Caco-2 (cell line): Measurements from ENCODE around the gene SEC16A. TPM values are rescaled to one million over a fixed set of nuclear protein-coding genes. Genes with fewer than 3 reads are reported as not detected.

ENCODE experiments used
- BruUV-seq: library from RNA; stranded (reverse); fragments of 400-500 nt; replicated peaks from 2 replicates; lab custom pipeline; 2021; lab: Mats Ljungman, UMichigan
- CTCF ChIA-PET: fragments of 300-600 bp; sonication (Branson Sonifier 250); formaldehyde crosslinking; loops from one replicate; lab custom pipeline; 2022; ENCODE audit warnings: antibody characterized with exemption; lab: Charles Lee
- POLR2A ChIA-PET: fragments of 300-600 bp; sonication (Branson Sonifier 250); formaldehyde crosslinking; loops from one replicate; lab custom pipeline; 2022; ENCODE audit warnings: antibody characterized with exemption; lab: Charles Lee
- DNase-seq, 2 experiments: peaks; one replicate each; pipeline versions ENCODE4 v3.0.0 to v3.0.0-alpha.2; 2020 to 2022
- H3K27me3 ChIP-seq: replicated peaks from 2 replicates; pipeline ENCODE4 v1.6.0; 2011; ENCODE audit warnings: low read length; ENCODE audit not compliant: control insufficient read depth, insufficient read depth
- H3K36me3 ChIP-seq: 2 replicates; pipeline ENCODE4 v1.5.1; 2011; ENCODE audit warnings: low read length; ENCODE audit not compliant: control insufficient read depth, insufficient read depth
- H3K4me1 ChIP-seq: fragments of 250-450 bp; sonication (Bioruptor Pico); 2 replicates; pipeline ENCODE4 v1.5.1; 2020; ENCODE audit warnings: mild to moderate bottlenecking
- H3K4me3 ChIP-seq: 2 replicates; pipeline ENCODE4 v1.5.1; 2011; ENCODE audit warnings: low read depth, mild to moderate bottlenecking, control low read depth, low read length
- H3K9me3 ChIP-seq: fragments of 250-450 bp; sonication (Bioruptor Pico); 2 replicates; pipeline ENCODE4 v1.5.1; 2020; ENCODE audit warnings: mild to moderate bottlenecking, moderate library complexity
- H3K27ac Mint-ChIP-seq: one replicate; pipeline ENCODE4 v1.8.0; 2022; ENCODE audit warnings: mixed read lengths; ENCODE audit not compliant: unreplicated experiment
- H3K27me3 Mint-ChIP-seq: one replicate; pipeline ENCODE4 v1.8.0; 2022; ENCODE audit warnings: mixed read lengths; ENCODE audit not compliant: insufficient read depth, unreplicated experiment
- H3K36me3 Mint-ChIP-seq: one replicate; pipeline ENCODE4 v1.8.0; 2022; ENCODE audit warnings: mild to moderate bottlenecking, mixed read lengths; ENCODE audit not compliant: insufficient read depth, unreplicated experiment
- H3K4me1 Mint-ChIP-seq: one replicate; pipeline ENCODE4 v1.8.0; 2022; ENCODE audit warnings: low read depth, mixed read lengths; ENCODE audit not compliant: unreplicated experiment
- H3K4me3 Mint-ChIP-seq: one replicate; pipeline ENCODE4 v1.8.0; 2022; ENCODE audit warnings: mild to moderate bottlenecking, moderate library complexity, mixed read lengths; ENCODE audit not compliant: unreplicated experiment
- H3K9me3 Mint-ChIP-seq: one replicate; pipeline ENCODE4 v1.8.0; 2022; ENCODE audit warnings: mixed read lengths; ENCODE audit not compliant: unreplicated experiment
- intact Hi-C: fragments of 100-400 bp; cut with micrococcal nuclease; formaldehyde crosslinking; loops from one replicate; pipeline ENCODE4 v1.10.0; 2022; ENCODE audit not compliant: unreplicated experiment
- microRNA-seq: library from miRNA; unstranded; fragments of <30 nt; microRNA quantifications from one replicate; pipeline ENCODE4 v1.2.0, GENCODE V29; 2022
- total RNA-seq: library from RNA; stranded (reverse); gene quantifications from 2 replicates; pipeline ENCODE4 v1.2.3, GENCODE V29; 2022
- TF ChIP-seq, protein P1 (sequence below), 2 experiments: fragments of 200-600 bp in 1 of 2; IDR thresholded peaks; 1 replicate in 1 of 2; 2 replicates in 1 of 2; pipeline versions ENCODE4 v1.5.1 to v1.8.0; 2011 to 2022; ENCODE audit warnings: antibody characterized with exemption in 1 of 2, control low read depth in 1 of 2, inconsistent platforms in 1 of 2, low read depth in 1 of 2, low read length in 1 of 2, mild to moderate bottlenecking in 1 of 2, moderate library complexity in 1 of 2; ENCODE audit not compliant: insufficient read depth in 1 of 2, severe bottlenecking in 1 of 2, unreplicated experiment in 1 of 2

Gene SEC16A
- total RNA-seq, 1 experiment from 2014 or later, result 76.4 TPM

DNA sequence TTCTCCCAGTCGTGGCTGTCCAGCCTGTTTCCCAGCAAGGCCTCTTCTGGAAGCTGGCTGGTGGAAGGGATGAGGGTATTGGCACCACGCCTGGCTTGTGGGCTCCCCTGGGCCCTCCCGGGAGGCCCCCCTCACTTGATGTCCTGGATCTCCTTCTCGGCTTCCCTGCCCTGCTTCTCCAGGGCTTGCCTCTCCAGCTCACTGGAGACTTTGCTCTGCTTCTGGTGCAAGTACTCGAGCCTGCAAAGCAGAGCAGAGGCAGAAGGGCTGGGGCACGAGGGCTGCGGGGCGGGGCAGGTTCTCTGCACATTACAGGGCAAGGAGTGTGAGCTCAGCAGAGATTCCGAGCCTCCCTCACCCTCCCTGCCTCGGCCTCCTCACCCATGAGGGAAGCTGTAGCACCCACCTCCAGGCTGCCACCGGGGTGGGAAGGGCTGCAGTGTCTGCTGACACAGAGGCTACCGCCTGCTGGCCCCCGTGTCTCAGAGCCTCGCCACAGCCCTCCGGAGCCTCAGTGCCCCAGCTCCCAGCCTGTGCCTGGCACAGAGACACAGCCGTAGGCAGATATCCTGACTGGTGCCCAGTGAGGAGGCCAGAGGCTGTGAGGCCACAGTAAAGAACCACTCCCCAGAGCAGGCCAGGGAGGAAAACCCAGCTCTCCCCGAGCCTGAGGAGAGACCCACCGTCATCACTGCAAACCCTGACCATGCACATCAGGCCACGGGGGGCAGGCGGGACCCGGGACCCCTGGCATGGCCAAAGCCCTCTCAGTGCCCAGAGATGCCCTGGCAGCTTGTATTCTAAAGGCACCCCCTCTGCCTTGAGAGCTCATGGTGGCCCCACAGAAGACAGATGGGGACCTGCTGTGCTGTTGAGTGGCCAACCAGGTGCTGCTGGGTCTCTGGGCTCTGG is 90.0 kb downstream of the SEC16A start:
- intact Hi-C loops, result no loop called here
- no TSS peak for BruUV-seq
- no peak overlapping the region for H3K27ac Mint-ChIP-seq
- H3K27me3 ChIP-seq, result no peaks in the 10 kb centered on the region
- no peaks in the 10 kb centered on the region for H3K9me3 Mint-ChIP-seq
- no peaks in the 10 kb centered on the region for H3K27me3 Mint-ChIP-seq
- no peaks in the 10 kb centered on the region for H3K4me1 Mint-ChIP-seq
- H3K36me3 Mint-ChIP-seq, result peaks cover 76% of the 10 kb centered on the region
- POLR2A ChIA-PET, result interaction anchor here (0.5 kb wide), 1 partner anchor 36 kb away, joined by 3 read pairs; no protein-coding TSS in a partner anchor
- TF ChIP-seq, protein P1, sequence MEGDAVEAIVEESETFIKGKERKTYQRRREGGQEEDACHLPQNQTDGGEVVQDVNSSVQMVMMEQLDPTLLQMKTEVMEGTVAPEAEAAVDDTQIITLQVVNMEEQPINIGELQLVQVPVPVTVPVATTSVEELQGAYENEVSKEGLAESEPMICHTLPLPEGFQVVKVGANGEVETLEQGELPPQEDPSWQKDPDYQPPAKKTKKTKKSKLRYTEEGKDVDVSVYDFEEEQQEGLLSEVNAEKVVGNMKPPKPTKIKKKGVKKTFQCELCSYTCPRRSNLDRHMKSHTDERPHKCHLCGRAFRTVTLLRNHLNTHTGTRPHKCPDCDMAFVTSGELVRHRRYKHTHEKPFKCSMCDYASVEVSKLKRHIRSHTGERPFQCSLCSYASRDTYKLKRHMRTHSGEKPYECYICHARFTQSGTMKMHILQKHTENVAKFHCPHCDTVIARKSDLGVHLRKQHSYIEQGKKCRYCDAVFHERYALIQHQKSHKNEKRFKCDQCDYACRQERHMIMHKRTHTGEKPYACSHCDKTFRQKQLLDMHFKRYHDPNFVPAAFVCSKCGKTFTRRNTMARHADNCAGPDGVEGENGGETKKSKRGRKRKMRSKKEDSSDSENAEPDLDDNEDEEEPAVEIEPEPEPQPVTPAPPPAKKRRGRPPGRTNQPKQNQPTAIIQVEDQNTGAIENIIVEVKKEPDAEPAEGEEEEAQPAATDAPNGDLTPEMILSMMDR (IDR thresholded peaks at IDR 0.05; ENCODE audit: insufficient read depth in 1 of 2, low read depth in 1 of 2, low read length in 1 of 2, severe bottlenecking in 1 of 2, unreplicated experiment in 1 of 2), result no peak
- H3K36me3 ChIP-seq, result peaks cover 1% of the 10 kb centered on the region
- no peak overlapping the region for H3K4me3 Mint-ChIP-seq
- DNase-seq, result no peak
- no peaks in the 10 kb centered on the region for H3K9me3 ChIP-seq
- CTCF ChIA-PET, result interaction anchor here (0.5 to 1.6 kb wide), 2 partner anchors 30 to 237 kb away, joined by 3 read pairs; no protein-coding TSS in a partner anchor
- H3K4me1 ChIP-seq, result no peaks in the 10 kb centered on the region
- no peak overlapping the region for H3K4me3 ChIP-seq

DNA sequence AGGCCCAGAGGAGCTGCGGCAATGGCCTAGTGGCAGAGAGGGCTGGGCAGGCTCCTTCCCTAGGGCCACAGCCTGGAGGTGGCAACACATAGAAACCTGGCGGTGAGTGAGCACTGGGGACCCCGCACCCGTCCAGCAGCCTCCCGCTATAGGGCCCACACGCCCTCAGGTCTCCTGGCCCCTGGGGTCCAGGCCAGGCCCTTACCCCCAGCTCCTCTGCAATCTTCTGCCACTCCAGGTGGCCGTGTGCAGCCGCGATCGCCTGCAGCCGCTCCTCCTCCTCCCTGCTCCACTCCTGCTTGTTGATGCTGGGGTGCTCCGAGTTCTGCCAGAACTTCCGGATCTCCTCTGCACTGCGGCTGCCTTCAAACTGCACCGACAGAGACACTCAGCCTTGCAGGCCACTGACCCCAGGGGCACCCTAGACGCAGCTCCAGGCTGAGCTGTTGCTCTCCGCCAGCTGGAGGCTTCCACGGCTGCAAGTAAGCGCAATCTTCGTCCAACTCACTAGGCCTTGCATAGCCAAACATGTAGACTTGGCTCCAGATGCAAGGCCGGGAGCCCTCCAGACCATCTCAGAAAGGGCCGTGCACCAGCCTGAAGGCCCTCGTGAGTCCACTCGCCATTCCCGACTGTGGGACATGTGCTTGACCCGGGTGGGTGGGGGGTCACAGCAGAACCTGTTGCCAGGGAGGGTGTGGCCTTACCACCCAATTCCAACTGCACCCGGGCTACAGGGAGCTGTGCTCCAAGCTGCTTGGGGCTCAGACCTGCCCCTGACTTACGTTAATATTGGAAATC is 90.9 kb downstream of the SEC16A start:
- CTCF ChIA-PET, result interaction anchor here (1.6 kb wide), 1 partner anchor 29 kb away, joined by 3 read pairs; no protein-coding TSS in a partner anchor
- POLR2A ChIA-PET, result no interaction called here
- no peaks in the 10 kb centered on the region for H3K4me1 ChIP-seq
- Mint-ChIP-seq H3K9me3 (no peaks in the 10 kb centered on the region), H3K27me3 (no peaks in the 10 kb centered on the region), H3K4me3 (no peak overlapping the region), H3K27ac (no peak overlapping the region), H3K4me1 (no peaks in the 10 kb centered on the region), H3K36me3 (peaks cover 82% of the 10 kb centered on the region)
- no peak overlapping the region for H3K4me3 ChIP-seq
- H3K9me3 ChIP-seq, result no peaks in the 10 kb centered on the region
- no peak for DNase-seq
- H3K27me3 ChIP-seq, result no peaks in the 10 kb centered on the region
- H3K36me3 ChIP-seq, result peaks cover 1% of the 10 kb centered on the region
- intact Hi-C loops, result no loop called here
- TF ChIP-seq, protein P1 (IDR thresholded peaks at IDR 0.05; ENCODE audit: insufficient read depth in 1 of 2, low read depth in 1 of 2, low read length in 1 of 2, severe bottlenecking in 1 of 2, unreplicated experiment in 1 of 2), result no peak
- no TSS peak for BruUV-seq

Small RNA genes within 50 kb of the gene (microRNA-seq; reads per million reads assigned to microRNA genes)
- not detected for gene MIR4673

Other genes with a start within 250 kb of the SEC16A start
- gene QSOX2, start 237.2 kb downstream of the SEC16A start, total RNA-seq, result 26.9 and 29.6 TPM in 2 replicates
- 0.09 and 0.11 TPM in 2 replicates for gene CCDC187, start 178.9 kb downstream of the SEC16A start, total RNA-seq
- 25.7 and 26.5 TPM in 2 replicates for gene GPSM1, start 155.5 kb downstream of the SEC16A start, total RNA-seq
- 27.1 and 29.1 TPM in 2 replicates for gene DNLZ, start 119.3 kb downstream of the SEC16A start, total RNA-seq
- 1.7 and 2.6 TPM in 2 replicates for gene CARD9, start 109.4 kb downstream of the SEC16A start, total RNA-seq
- 15.3 and 17.2 TPM in 2 replicates for gene SNAPC4, start 82.9 kb downstream of the SEC16A start, total RNA-seq
- gene ENTR1, start 72.4 kb downstream of the SEC16A start, total RNA-seq, result 85.2 and 92.6 TPM in 2 replicates
- gene PMPCA, start 72.4 kb downstream of the SEC16A start, total RNA-seq, result 89.9 and 91.5 TPM in 2 replicates
- 18.6 and 20.0 TPM in 2 replicates for gene INPP5E, start 43.2 kb downstream of the SEC16A start, total RNA-seq
- 5.5 and 6.3 TPM in 2 replicates for gene NOTCH1, start 63.0 kb upstream of the SEC16A start, total RNA-seq
- 30.2 and 30.4 TPM in 2 replicates for gene EGFL7, start 179.9 kb upstream of the SEC16A start, total RNA-seq
- gene AGPAT2, start 204.4 kb upstream of the SEC16A start, total RNA-seq, result 68.7 and 77.1 TPM in 2 replicates
- 40.4 and 40.6 TPM in 2 replicates for gene DIPK1B, start 229.5 kb upstream of the SEC16A start, total RNA-seq